Stomach (tissue), 4 donors: ENCODE results near the gene MEOX2.

Experiments
- EP300 ChIP-seq: sonication (generic); formaldehyde crosslinking; IDR thresholded peaks from one replicate; pipeline ENCODE4 v1.6.1; 2017; ENCODE audit warnings: antibody characterized with exemption
- POLR2AphosphoS5 ChIP-seq, 3 donors: sonication (generic); formaldehyde crosslinking; IDR thresholded peaks; one replicate each; pipeline ENCODE4 v1.6.1; 2016; ENCODE audit warnings: antibody characterized with exemption in 3 of 3

- TF ChIP-seq POLR2AphosphoS5 (IDR thresholded peaks at IDR 0.05) = no peak
- no peak for TF ChIP-seq EP300
Observed at GRCh38 chr7:15662451-15662850, 24.0 kb downstream of the MEOX2 start.
